GM13977 (cell line): ENCODE data around the gene CREB3L1.

Experiments
- DNase-seq: peaks from one replicate; pipeline ENCODE4 v3.0.0; 2012; ENCODE audit warnings: low spot score
- in situ Hi-C: fragments of 300-500 bp; cut with MboI; formaldehyde crosslinking; loops from one replicate; pipeline ENCODE4 v1.12.0; 2022; ENCODE audit warnings: low sequenced_read_pairs, low pct_unique_long_range_greater_than_20kb, mixed read lengths, inconsistent platforms; ENCODE audit not compliant: unreplicated experiment
- TF ChIP-seq, protein P1 (sequence below): IDR thresholded peaks from 2 replicates; pipeline ENCODE4 v1.5.1; 2012; ENCODE audit warnings: mild to moderate bottlenecking, control low read depth; ENCODE audit not compliant: insufficient read depth; ENCODE audit errors: extremely low read depth, missing control alignments

CREB3L1 gene

DNA sequence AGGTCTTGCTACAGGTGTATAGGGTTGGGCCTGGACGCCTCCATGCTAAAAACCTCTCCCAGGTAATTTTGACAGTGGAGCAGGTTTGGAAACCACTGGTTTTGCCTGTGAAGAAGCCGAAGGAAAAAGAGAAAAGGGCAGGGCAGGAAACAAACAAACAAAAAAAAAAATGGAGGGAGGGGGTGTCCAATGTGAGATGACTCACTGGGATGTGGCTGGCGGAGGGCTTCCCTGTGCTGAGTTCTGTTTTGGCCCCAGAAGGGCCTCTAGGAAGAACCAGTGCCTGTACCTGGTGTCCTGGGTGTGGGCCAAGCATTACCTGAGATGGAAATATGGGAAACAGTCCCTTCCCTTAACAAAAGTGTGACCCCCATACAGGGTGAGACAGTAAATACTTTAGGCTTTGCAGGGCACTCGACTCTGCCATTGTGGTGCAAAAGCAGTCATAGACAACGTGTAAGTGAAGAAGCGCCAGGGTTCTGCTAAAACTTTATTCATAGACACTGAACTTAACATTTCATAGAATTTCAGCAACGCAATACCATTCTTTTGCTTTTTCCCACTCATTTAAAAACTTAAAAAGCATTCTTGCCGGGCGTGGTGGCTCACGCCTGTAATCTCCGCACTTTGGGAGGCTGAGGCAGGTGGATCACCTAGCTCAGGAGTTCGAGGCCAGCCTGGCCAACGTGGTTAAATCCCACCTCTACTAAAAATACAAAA lies 60.3 kb downstream of the CREB3L1 start:
- in situ Hi-C loops, result no loop called here
- no peak for DNase-seq
- TF ChIP-seq, protein P1, sequence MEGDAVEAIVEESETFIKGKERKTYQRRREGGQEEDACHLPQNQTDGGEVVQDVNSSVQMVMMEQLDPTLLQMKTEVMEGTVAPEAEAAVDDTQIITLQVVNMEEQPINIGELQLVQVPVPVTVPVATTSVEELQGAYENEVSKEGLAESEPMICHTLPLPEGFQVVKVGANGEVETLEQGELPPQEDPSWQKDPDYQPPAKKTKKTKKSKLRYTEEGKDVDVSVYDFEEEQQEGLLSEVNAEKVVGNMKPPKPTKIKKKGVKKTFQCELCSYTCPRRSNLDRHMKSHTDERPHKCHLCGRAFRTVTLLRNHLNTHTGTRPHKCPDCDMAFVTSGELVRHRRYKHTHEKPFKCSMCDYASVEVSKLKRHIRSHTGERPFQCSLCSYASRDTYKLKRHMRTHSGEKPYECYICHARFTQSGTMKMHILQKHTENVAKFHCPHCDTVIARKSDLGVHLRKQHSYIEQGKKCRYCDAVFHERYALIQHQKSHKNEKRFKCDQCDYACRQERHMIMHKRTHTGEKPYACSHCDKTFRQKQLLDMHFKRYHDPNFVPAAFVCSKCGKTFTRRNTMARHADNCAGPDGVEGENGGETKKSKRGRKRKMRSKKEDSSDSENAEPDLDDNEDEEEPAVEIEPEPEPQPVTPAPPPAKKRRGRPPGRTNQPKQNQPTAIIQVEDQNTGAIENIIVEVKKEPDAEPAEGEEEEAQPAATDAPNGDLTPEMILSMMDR, result no peak

DNA sequence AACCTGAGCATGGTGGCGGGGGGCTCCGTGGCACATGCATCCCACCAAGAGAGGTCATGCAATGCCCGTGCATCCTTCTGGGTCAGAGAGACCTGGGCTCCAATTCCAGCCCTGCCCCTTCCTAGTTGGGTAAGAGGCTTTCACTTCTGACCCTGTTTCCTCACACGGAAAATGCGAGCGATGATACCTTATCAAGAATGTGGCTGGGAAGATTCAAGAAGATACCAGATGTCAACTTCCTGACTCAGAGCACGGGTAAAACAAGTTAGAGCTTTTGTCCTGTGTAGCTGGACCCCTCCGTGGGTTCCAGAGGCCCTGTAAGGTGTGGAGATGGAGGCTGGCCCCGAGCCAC lies 61.1 kb downstream of the CREB3L1 start:
- no peak for DNase-seq
- in situ Hi-C loops, result no loop called here
- TF ChIP-seq, protein P1, result no peak

DNA sequence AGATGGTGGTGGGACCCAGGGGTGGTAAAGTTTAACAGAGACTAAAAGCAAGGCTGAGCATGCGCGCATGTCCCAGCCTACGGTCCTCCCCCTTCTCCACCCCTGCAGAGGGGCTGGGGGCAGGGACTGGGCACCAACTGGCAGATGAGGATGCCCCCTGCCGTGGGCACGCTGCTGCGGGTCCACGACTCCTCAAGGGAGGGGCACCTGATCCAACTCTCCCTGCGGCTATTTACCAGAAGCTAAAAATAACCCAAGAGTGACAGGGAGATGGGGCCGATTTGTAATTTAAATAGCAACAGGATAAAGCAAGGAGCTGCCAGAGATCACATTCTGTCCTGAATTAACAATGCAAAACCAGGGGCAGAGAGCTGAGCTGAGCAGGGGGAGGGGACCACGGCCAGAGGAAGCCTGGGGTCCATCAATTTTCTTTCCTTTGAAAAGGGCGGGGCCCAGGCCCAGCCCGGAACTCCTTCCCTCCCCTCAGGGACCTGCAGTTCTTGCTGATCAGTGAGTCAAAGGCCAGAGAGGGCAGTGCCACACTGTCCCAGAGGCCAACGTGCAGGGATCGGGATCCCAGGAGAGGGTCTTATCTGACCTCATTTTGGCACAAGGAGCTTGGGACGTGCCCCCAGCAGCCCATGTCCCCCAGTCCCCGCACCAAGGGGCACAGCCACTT lies 61.7 kb downstream of the CREB3L1 start:
- DNase-seq, result no peak
- in situ Hi-C loops, result no loop called here
- TF ChIP-seq, protein P1, result no peak

DNA sequence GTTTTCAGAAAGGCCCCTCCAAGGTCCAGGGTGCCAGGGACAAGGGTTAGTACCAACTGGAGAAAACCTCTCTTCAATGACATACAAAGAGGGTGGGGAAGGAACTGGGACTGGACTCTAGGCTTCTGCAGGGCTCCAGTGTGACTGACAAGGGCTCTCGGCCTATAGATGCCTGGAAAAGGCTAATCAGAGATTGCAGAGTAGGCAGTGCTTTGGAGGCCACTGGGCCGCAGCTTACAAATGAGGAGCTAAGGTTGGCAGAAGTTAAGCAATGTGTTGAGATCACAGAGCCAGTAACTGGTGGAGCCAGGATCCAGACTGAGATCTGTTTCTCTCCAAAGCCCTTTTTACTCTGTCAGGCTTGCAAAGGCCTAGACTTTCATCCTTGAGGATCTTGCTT lies 62.4 kb downstream of the CREB3L1 start:
- in situ Hi-C loops, result no loop called here
- TF ChIP-seq, protein P1, result no peak
- DNase-seq, result no peak

DNA sequence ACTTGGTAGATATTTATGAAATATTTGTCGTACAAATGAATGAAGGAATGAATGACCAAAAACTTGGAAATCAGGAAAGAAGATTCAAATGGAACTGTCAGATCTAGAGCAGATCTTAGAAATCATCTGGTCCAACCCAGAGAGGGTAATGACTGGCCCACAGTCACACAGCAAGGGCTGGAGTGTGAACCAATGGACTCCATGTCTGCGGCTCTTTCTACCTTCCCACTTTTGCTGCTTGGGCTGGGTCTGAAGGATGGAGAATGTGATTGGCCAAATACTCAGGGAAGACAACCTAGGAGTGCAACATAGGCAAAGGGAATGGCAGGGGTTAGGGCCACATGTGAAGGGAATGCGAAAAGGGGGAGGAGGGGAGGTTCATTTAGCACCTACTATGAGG lies 64.0 kb downstream of the CREB3L1 start:
- in situ Hi-C loops, result no loop called here
- no peak for DNase-seq
- TF ChIP-seq, protein P1, result no peak

DNA sequence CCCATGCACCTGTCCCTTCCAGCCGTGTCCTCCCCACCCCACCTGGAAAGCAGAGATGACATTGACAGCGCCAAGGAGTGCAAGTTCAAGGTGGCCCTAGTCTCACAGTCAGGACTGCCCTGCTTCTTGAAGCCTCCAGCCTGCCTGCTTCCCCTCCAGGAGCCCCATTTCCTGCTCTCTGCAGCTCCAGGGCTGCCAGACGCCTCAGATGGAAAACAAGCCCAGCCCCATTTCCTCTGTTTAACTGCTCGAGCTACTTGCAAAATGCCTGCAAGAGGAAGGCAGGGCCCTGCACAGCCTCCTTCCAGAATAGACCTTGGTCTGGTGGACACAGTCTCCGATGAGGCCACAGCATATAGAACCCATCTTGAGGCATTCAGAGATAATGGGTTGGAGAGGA lies 64.8 kb downstream of the CREB3L1 start:
- in situ Hi-C loops, result no loop called here
- TF ChIP-seq, protein P1, result no peak
- no peak for DNase-seq
